ENCODE measurements around the gene LSR. TPM values are rescaled to one million over a fixed set of nuclear protein-coding genes. Genes with fewer than 3 reads are reported as not detected.

LSR gene
- total RNA-seq, 2 donors from 2014 or later, result 7.6 to 9.3 TPM

DNA sequence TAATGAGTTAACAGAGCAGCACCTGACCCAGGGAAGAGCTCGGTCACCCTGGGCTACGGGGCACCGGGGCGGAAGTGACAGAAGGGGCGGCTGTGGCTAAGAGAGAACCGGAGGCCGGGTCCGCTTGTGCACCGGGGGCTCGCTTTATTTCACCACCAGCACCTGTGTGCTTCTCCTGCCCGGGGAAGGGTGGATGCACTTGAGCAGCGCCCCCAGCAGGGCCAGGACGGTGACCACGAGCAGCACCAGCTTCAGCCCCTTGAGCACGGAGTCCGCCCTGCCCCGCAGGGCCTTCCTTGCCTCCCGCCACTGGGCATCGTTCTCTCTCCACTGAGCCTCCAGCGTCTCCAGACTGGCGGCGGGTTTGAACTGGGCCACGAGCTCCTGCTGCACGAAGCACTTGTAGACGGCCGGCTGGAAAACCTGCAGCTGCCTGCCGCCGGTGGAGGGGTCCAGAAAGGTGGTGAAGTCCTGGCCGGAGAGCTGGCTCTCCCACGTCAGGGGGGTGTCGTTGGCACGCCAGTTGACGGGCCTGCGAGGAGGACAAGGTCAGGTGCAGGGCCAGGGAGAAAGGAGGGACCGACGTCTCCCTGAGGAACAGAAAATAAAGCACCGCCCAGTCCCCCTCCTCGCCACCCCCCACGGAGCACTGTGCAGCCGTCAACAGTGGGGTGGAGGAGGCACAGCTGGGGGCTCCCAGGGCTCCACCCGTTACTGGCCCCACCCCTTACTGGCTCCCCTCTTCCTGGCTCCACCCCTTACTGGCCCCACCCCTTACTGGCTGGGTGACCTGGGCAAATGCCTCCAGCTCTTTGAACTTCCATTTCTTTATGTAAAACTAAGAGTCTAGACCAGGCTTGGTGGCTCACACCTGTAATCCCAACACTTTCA is 23.9 kb upstream of the LSR start:
- Histone ChIP-seq H3K9me3 (no peaks in the 10 kb centered on the region), H3K27ac (no peak overlapping the region), H3K36me3 (no peaks in the 10 kb centered on the region), H3K4me1 (ENCODE audit: control insufficient read depth in 1 of 2, low read depth in 2 of 2) (no peaks in the 10 kb centered on the region), H3K27me3 (replicated peaks; ENCODE audit: insufficient read depth) (no peaks in the 10 kb centered on the region), H3K4me3 (no peak overlapping the region)
- TF ChIP-seq, protein P1, sequence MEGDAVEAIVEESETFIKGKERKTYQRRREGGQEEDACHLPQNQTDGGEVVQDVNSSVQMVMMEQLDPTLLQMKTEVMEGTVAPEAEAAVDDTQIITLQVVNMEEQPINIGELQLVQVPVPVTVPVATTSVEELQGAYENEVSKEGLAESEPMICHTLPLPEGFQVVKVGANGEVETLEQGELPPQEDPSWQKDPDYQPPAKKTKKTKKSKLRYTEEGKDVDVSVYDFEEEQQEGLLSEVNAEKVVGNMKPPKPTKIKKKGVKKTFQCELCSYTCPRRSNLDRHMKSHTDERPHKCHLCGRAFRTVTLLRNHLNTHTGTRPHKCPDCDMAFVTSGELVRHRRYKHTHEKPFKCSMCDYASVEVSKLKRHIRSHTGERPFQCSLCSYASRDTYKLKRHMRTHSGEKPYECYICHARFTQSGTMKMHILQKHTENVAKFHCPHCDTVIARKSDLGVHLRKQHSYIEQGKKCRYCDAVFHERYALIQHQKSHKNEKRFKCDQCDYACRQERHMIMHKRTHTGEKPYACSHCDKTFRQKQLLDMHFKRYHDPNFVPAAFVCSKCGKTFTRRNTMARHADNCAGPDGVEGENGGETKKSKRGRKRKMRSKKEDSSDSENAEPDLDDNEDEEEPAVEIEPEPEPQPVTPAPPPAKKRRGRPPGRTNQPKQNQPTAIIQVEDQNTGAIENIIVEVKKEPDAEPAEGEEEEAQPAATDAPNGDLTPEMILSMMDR (IDR thresholded peaks at IDR 0.05), result no peak
- DNase-seq (ENCODE audit: low spot score), result no peak
- no peak for ATAC-seq (ENCODE audit: insufficient number of reproducible peaks, low FRiP score, low read depth)

DNA sequence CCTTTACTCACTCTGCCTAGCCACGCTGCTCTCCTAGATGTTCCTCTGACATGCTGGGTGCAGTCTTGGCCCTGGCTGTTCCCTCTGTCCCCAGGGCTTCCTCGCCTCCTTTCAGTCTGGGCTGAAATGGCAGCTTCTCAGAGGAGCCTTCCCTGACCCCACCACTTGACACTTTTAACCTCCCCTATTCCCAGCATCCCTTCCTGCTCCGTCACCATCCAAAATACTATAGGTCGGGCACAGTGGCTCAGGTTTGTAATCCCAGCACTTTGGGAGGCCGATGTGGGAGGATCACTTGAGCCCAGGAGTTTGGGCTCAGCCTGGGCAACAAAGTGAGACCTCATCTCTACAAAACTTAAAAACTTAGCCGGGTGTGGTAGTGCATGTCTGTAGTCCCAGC is 22.9 kb upstream of the LSR start:
- Histone ChIP-seq H3K36me3 (no peaks in the 10 kb centered on the region), H3K27ac (no peak overlapping the region), H3K27me3 (replicated peaks; ENCODE audit: insufficient read depth) (no peaks in the 10 kb centered on the region), H3K4me3 (no peak overlapping the region), H3K4me1 (ENCODE audit: control insufficient read depth in 1 of 2, low read depth in 2 of 2) (no peaks in the 10 kb centered on the region), H3K9me3 (no peaks in the 10 kb centered on the region)
- ATAC-seq (ENCODE audit: insufficient number of reproducible peaks, low FRiP score, low read depth) (no peak), DNase-seq (ENCODE audit: low spot score) (no peak)
- TF ChIP-seq, protein P1 (IDR thresholded peaks at IDR 0.05), result no peak

DNA sequence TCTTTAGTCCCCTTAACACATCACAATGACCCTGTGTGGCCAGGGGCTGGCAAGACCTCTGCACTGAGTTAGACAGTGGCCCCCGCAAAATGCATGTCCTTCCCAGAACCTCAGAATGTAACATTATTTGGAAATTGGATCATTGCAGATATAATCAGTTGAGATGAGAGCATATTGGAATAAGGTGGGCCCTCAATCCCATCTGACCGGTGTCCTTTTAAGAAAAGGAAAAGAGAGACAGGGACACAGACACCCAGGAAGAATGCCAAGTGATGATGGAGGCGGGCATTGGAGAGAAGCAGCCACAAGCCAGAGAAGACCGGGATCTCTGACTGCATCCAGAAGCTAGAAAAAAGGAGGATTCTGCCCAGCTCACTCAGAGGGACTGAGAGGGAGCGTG is 22.1 kb upstream of the LSR start:
- DNase-seq (ENCODE audit: low spot score) (no peak), ATAC-seq (ENCODE audit: insufficient number of reproducible peaks, low FRiP score, low read depth) (no peak)
- Histone ChIP-seq H3K4me1 (ENCODE audit: control insufficient read depth in 1 of 2, low read depth in 2 of 2) (no peaks in the 10 kb centered on the region), H3K27ac (no peak overlapping the region), H3K4me3 (no peak overlapping the region), H3K36me3 (no peaks in the 10 kb centered on the region), H3K9me3 (no peaks in the 10 kb centered on the region), H3K27me3 (replicated peaks; ENCODE audit: insufficient read depth) (no peaks in the 10 kb centered on the region)
- TF ChIP-seq, protein P1 (IDR thresholded peaks at IDR 0.05), result no peak

DNA sequence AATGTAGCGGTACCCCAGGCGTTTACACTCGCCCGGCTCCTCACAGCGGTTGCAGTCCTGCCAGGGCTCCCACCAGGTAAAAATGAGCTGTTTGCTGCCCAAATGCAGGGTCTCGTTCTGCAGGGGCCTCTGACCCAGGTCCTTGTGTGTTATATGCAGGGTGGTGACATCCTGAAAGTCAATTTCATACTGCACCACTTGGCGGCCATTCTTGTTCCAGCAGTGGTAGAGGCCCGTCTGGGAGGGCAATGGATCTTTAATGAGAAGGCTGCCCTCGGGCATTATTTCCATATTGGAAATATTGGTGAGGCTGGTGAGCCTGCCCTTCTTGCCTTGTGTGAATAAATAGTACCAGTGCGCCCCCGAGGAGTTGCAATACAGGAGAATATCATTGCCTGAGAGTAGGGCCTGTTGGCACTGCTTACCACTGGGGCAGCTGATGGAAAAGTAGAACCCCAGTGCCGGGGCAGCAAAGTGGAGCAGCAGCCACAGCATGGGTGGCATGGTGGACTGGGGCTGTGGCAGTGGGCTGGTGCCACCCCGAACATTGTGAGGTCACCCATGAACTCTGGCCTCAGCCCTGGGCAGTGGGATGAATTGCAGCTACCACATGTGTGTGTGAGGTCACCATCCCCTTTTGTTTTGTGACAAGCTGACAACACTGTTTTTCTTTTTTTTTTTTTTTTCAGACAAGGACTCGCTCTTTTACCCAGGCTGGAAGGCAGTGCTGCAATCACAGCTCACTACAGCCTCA is 20.4 kb upstream of the LSR start, which contains the start of gene FAM187B:
Gene FAM187B, minus strand, starts transcription at position 563 of the 754 bp plus-strand sequence. Its CDS starts 59 bp downstream, at position 504.
- TF ChIP-seq, protein P1 (IDR thresholded peaks at IDR 0.05), result no peak
- ATAC-seq (ENCODE audit: insufficient number of reproducible peaks, low FRiP score, low read depth) (no peak), DNase-seq (ENCODE audit: low spot score) (no peak)
- Histone ChIP-seq H3K27ac (no peak within 1 kb of the TSS), H3K36me3 (no peaks in the 10 kb centered on the region), H3K4me3 (no peak within 1 kb of the TSS), H3K9me3 (no peaks in the 10 kb centered on the region), H3K27me3 (replicated peaks; ENCODE audit: insufficient read depth) (no peaks in the 10 kb centered on the region), H3K4me1 (ENCODE audit: control insufficient read depth in 1 of 2, low read depth in 2 of 2) (no peaks in the 10 kb centered on the region)

DNA sequence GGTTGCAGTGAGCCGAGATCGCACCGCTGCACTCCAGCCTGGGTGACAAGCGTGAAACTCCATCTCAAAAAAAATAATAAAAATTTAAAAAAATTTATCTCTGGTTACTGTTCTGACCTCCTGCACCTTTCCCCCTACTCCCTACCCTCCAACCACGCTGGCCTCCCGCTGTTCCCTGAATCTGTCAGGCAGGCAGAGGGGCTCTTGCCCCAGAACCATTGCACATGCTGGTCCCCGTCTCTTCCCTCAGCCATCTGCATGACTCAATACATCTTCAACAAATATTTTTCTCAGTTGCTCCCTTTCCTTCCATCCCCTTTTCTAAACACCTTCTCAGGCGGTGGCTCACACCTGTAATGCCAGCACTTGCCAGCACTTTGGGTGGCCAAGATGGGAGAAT is 19.2 kb upstream of the LSR start:
- no peaks in the 10 kb centered on the region for H3K4me1 ChIP-seq (ENCODE audit: control insufficient read depth in 1 of 2, low read depth in 2 of 2)

More for the DNA sequence above, 19.2 kb upstream of the LSR start:
- no peaks in the 10 kb centered on the region for H3K27me3 ChIP-seq (replicated peaks; ENCODE audit: insufficient read depth)
- H3K36me3 ChIP-seq, result no peaks in the 10 kb centered on the region
- H3K4me3 ChIP-seq, result no peak overlapping the region
- ATAC-seq (ENCODE audit: insufficient number of reproducible peaks, low FRiP score, low read depth) (no peak), DNase-seq (ENCODE audit: low spot score) (no peak)
- TF ChIP-seq, protein P1 (IDR thresholded peaks at IDR 0.05), result no peak
- H3K9me3 ChIP-seq, result no peaks in the 10 kb centered on the region
- H3K27ac ChIP-seq, result no peak overlapping the region
